Subcutaneous adipose tissue (tissue), 4 donors: ENCODE results near the gene SLCO2A1. TPM values are rescaled to one million over a fixed set of nuclear protein-coding genes. Genes with fewer than 3 reads are reported as not detected.

Source experiments
- total RNA-seq, 4 donors: library from RNA; depleted of rRNA; stranded (reverse); fragments of >200 nt; gene quantifications; one replicate each; pipeline ENCODE4 v1.1.0, GENCODE V29; 2016
- TF ChIP-seq, protein P1 (sequence below): fragments of 450-650 bp; IDR thresholded peaks from one replicate; pipeline ENCODE4 v1.5.1; 2016; ENCODE audit warnings: low read depth, mild to moderate bottlenecking, control low read depth, antibody characterized with exemption, moderate library complexity

The SLCO2A1 gene
- total RNA-seq, 4 donors from 2014 or later = 2.4 to 7.2 (median 3.1) TPM

DNA sequence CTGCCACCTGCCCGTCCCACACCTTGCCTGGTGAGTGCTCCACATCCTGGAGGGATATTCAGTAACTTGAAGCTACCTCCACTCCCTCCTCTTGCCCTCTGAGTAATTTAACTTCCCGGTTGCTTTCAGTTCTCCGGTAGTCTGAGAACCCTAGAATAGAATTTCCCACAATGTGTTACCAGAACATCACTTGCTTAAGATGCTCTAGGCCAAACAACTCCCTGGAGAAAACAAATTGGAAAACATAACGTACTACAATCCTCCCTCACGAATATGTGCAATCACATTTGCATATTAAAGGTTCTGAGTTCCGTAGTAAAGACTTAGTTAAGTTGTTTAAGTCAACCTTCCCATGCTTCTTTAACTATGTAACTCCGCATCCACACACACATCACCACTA lies 44.8 kb downstream of the SLCO2A1 start:
- TF ChIP-seq, protein P1, sequence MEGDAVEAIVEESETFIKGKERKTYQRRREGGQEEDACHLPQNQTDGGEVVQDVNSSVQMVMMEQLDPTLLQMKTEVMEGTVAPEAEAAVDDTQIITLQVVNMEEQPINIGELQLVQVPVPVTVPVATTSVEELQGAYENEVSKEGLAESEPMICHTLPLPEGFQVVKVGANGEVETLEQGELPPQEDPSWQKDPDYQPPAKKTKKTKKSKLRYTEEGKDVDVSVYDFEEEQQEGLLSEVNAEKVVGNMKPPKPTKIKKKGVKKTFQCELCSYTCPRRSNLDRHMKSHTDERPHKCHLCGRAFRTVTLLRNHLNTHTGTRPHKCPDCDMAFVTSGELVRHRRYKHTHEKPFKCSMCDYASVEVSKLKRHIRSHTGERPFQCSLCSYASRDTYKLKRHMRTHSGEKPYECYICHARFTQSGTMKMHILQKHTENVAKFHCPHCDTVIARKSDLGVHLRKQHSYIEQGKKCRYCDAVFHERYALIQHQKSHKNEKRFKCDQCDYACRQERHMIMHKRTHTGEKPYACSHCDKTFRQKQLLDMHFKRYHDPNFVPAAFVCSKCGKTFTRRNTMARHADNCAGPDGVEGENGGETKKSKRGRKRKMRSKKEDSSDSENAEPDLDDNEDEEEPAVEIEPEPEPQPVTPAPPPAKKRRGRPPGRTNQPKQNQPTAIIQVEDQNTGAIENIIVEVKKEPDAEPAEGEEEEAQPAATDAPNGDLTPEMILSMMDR = no peak

GRCh38 chr3:133983576-133984560 lies 45.9 kb downstream of the SLCO2A1 start:
- TF ChIP-seq, protein P1 = no peak

DNA sequence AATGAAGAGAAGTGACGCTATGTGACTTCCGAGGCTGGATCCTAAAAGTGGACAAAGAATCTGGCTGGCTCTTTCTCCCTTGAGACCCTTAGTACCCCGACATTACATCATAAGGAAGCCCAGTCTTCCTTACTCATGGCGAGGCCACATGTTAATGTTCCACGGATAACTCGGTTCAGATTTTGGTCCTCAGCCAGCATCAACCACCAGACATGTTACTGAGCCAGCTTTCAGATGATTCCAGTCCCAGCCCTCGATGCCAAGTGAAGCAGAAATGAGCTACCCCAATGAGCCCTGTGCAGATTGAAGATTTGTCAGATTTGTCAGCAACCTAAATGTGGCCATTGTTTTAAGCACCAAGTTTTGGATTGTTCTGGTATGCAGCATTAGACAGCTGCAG lies 46.6 kb downstream of the SLCO2A1 start:
- TF ChIP-seq, protein P1 = no peak

DNA sequence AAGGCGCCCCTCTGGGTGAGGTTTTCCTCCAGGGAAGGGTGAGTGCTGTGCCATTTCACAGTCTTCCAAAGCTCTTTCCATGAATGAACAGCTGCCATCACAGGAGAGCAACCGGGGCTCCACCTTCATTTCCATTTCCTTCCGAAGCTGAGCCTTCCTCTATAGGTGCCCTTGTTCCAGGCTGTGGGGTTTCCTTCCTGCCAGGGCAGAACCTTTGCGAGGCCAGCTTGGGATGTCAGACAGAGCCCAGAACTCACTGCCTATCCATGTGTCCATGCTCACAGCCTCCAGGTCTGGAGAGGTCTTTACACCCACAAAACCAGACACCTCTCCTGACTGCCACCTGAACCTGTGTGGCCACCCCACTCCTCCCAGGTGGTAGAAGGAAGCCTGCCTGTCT lies 49.2 kb downstream of the SLCO2A1 start:
- TF ChIP-seq, protein P1 = no peak

DNA sequence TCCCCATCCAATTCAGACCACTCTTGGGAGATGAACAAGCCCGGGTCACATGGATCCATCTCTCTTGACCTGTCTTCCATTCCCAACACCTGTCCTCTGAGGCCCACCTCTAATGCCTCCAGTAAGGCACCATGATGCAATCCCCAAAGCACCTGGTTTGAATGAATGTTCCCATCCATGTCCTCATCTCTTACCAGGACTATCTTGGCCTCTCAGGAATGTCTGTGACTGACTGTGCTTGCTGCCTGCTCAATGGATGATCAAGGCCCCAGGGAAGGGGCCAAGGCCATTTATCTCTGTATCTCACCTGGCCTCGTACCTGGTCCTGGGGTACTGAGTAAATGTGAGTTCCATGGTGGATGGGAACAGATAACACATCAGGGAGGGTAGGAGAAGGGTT lies 49.7 kb downstream of the SLCO2A1 start:
- TF ChIP-seq, protein P1 = no peak

DNA sequence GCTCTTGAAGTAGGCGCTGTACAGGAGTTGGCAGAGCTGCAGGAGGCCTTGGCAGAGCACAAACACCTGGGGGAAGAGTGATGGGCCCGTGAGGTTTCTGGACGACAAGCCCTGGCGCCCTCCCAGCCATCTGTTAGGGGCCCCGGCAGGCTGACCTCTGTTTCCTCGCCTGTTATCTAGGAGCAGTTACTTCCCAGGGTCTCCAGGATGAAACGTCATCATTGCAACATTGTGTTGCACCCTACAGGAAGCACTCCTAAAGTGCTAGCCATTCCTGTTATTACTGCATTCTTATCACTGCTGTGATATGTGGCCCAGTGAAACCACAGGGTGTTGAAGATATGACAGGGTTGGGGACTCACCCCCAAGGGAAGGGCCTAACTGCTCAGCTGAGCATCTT lies 50.2 kb downstream of the SLCO2A1 start:
- TF ChIP-seq, protein P1 = no peak

DNA sequence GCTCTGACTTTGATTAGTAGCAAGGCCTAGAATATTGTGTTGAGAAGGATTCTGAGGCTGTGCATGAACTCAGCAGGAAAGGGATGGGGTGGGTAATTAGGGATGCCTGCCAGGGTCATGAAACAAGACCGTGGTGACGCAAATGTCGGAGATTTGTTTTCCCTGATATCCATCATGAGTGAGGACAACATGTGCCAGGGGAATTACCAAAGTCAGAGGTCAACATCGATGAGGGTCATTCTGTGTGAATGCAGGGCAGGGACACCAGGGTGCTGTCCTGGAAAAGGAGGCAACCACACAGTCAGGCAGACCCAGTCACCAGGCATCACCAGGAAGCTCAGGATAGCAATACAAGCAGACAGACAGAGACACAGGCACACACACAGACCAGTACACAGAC lies 52.2 kb downstream of the SLCO2A1 start:
- TF ChIP-seq, protein P1 = no peak
